Karpas-422 (cell line): Measurements from ENCODE around the gene OSBPL10. TPM values are rescaled to one million over a fixed set of nuclear protein-coding genes. Genes with fewer than 3 reads are reported as not detected.
A peak's percentile ranks its signal among the peaks of the same experiment; 100 is the strongest.

ENCODE experiments used
- DNase-seq: peaks from one replicate; pipeline ENCODE4 v3.0.0-alpha.2; 2015
- H2AFZ ChIP-seq: fragments of 200-600 bp; sonication (generic); 2 replicates; pipeline ENCODE4 v1.6.1; 2014; ENCODE audit warnings: antibody characterized with exemption, low read length, mixed read lengths
- H3K27ac ChIP-seq: fragments of 200-600 bp; sonication (generic); 2 replicates; pipeline ENCODE4 v1.5.1; 2014; ENCODE audit warnings: mild to moderate bottlenecking, low read length, moderate library complexity
- H3K27me3 ChIP-seq: fragments of 200-600 bp; sonication (generic); 2 replicates; pipeline ENCODE4 v1.6.1; 2014; ENCODE audit warnings: low read length, mixed read lengths
- H3K36me3 ChIP-seq: fragments of 200-600 bp; sonication (generic); 2 replicates; pipeline ENCODE4 v1.6.1; 2014; ENCODE audit warnings: low read length, mixed read lengths; ENCODE audit not compliant: insufficient read depth
- H3K4me1 ChIP-seq: fragments of 200-600 bp; sonication (generic); 2 replicates; pipeline ENCODE4 v1.6.1; 2014; ENCODE audit warnings: mild to moderate bottlenecking, low read length, mixed read lengths
- H3K4me2 ChIP-seq: fragments of 200-600 bp; sonication (generic); 2 replicates; pipeline ENCODE4 v1.6.1; 2014; ENCODE audit warnings: low read length, low read depth, mild to moderate bottlenecking; ENCODE audit not compliant: poor library complexity, severe bottlenecking
- H3K4me3 ChIP-seq: fragments of 200-600 bp; sonication (generic); 2 replicates; pipeline ENCODE4 v1.5.1; 2014; ENCODE audit warnings: mild to moderate bottlenecking, antibody characterized with exemption, low read length, mixed read lengths
- H3K79me2 ChIP-seq: fragments of 200-600 bp; sonication (generic); 2 replicates; pipeline ENCODE4 v1.6.1; 2014; ENCODE audit warnings: mild to moderate bottlenecking, low read length, mixed read lengths
- H3K9ac ChIP-seq: fragments of 200-600 bp; sonication (generic); 2 replicates; pipeline ENCODE4 v1.6.0; 2014; ENCODE audit warnings: low read length
- H3K9me2 ChIP-seq: fragments of 200-600 bp; sonication (generic), shearing (Covaris generic); replicated peaks from 2 replicates; pipeline ENCODE4 v1.6.0; 2014; ENCODE audit warnings: mild to moderate bottlenecking, low read length, moderate library complexity; ENCODE audit not compliant: insufficient read depth
- H3K9me3 ChIP-seq: fragments of 300-700, 200-600 bp; sonication (generic); 2 replicates; pipeline ENCODE4 v1.6.1; 2014; ENCODE audit warnings: low read length, mixed read lengths
- H4K20me1 ChIP-seq: fragments of 200-600 bp; sonication (generic); 2 replicates; pipeline ENCODE4 v1.6.1; 2014; ENCODE audit warnings: mild to moderate bottlenecking, antibody characterized with exemption, low read length, low read depth; ENCODE audit not compliant: insufficient read depth
- total RNA-seq: library from RNA; depleted of rRNA; stranded (reverse); fragments of >200 nt; shearing (Covaris generic); gene quantifications from 2 replicates; pipeline ENCODE4 v1.2.3, GENCODE V29; 2014; ENCODE audit warnings: low replicate concordance

Gene OSBPL10
- total RNA-seq, 1 experiment from 2014 or later: 87.0 TPM

GRCh38 chr3:31984321-31984720 is 3.3 kb upstream of the OSBPL10 start:
- H3K4me1 ChIP-seq: peaks cover 26% of the 10 kb centered on the region
- no peak for DNase-seq
- H3K27ac ChIP-seq: no peak overlapping the region
- no peak overlapping the region for H3K4me2 ChIP-seq
- peaks cover 54% of the 10 kb centered on the region for H3K79me2 ChIP-seq
- no peak overlapping the region for H2AFZ ChIP-seq
- H3K27me3 ChIP-seq: no peaks in the 10 kb centered on the region
- H3K9me3 ChIP-seq: peaks cover 11% of the 10 kb centered on the region; the same call in 1 of the 2 replicates
- no peak overlapping the region for H3K9ac ChIP-seq
- peaks cover 52% of the 10 kb centered on the region for H3K36me3 ChIP-seq
- no peaks in the 10 kb centered on the region for H3K9me2 ChIP-seq
- no peak overlapping the region for H3K4me3 ChIP-seq
- H4K20me1 ChIP-seq: no peaks in the 10 kb centered on the region

DNA sequence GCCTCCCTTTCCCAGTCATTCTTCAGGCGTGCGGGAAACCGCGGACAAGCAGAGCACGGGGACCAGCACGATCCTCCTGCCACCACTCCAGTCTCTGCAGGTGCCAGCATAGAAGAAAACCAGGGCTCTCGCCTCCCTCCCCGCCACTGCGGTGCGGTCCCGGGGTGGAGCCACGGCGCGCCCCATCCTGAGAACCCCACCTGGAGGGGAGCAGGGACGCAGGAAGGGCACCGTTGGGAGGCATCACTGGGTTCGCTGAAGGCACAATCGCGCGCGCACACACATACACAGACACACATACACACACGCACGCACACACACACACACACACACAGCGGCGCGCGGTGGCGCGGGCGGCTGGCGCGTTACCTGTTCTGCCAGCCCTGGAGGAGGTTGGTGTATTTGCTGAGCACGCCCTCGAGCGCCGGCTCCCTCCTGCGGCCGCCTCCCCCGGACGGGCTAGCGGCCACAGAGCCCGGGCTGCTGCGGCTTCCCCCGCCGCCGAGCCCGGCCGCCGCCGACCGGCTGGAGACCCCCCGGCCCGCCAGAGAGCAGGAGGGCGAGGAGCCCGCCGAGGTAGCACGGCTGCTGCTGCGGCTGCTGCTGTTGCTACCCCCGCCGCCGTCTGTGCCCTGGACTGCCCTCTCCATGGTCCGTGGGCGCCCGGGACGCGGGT is 394 bp downstream of the OSBPL10 start:
- DNase-seq: peak; percentile 89
- H2AFZ ChIP-seq: peak overlapping the region; percentile 32; the same call in 1 of the 2 replicates
- H3K27ac ChIP-seq: peak overlapping the region; percentile 98

GRCh38 chr3:31979001-31979697 is 1.9 kb downstream of the OSBPL10 start:
- Histone ChIP-seq H3K79me2 (peaks cover 98% of the 10 kb centered on the region), H3K27ac (peak overlapping the region; percentile 98), H3K36me3 (peaks cover 42% of the 10 kb centered on the region), H3K9me3 (no peaks in the 10 kb centered on the region), H2AFZ (no peak overlapping the region), H3K4me3 (peak overlapping the region; percentile 62), H4K20me1 (no peaks in the 10 kb centered on the region), H3K4me2 (peak overlapping the region; percentile 81), H3K27me3 (no peaks in the 10 kb centered on the region), H3K9me2 (no peaks in the 10 kb centered on the region), H3K4me1 (peaks cover 70% of the 10 kb centered on the region), H3K9ac (peak overlapping the region; percentile 93)
- peak; percentile 69 for DNase-seq

More for the DNA sequence above, 394 bp downstream of the OSBPL10 start:
- H3K27me3 ChIP-seq: no peaks in the 10 kb centered on the region
- peaks cover 50% of the 10 kb centered on the region for H3K36me3 ChIP-seq
- no peaks in the 10 kb centered on the region for H3K9me2 ChIP-seq
- H3K9me3 ChIP-seq: no peaks in the 10 kb centered on the region
- H4K20me1 ChIP-seq: no peaks in the 10 kb centered on the region
- peak overlapping the region; percentile 81 for H3K4me2 ChIP-seq
- H3K4me3 ChIP-seq: peak overlapping the region; percentile 87
- peaks cover 61% of the 10 kb centered on the region for H3K4me1 ChIP-seq
- peaks cover 91% of the 10 kb centered on the region for H3K79me2 ChIP-seq
- H3K9ac ChIP-seq: peak overlapping the region; percentile 93

GRCh38 chr3:31978553-31978952 is 2.5 kb downstream of the OSBPL10 start:
- DNase-seq: no peak
- peak overlapping the region; percentile 98 for H3K27ac ChIP-seq

GRCh38 chr3:31977736-31978135 is 3.3 kb downstream of the OSBPL10 start:
- H3K9me3 ChIP-seq: no peaks in the 10 kb centered on the region
- peak overlapping the region; percentile 81 for H3K4me2 ChIP-seq
- H3K4me3 ChIP-seq: peak overlapping the region; percentile 62
- peaks cover 32% of the 10 kb centered on the region for H3K36me3 ChIP-seq
- H3K9me2 ChIP-seq: no peaks in the 10 kb centered on the region
- H3K4me1 ChIP-seq: peaks cover 81% of the 10 kb centered on the region
- H3K27me3 ChIP-seq: no peaks in the 10 kb centered on the region
- H3K79me2 ChIP-seq: peaks cover 98% of the 10 kb centered on the region
- H3K27ac ChIP-seq: peak overlapping the region; percentile 98
- no peak for DNase-seq
- no peak overlapping the region for H2AFZ ChIP-seq
- no peaks in the 10 kb centered on the region for H4K20me1 ChIP-seq
- H3K9ac ChIP-seq: peak overlapping the region; percentile 93

More at GRCh38 chr3:31978553-31978952, 2.5 kb downstream of the OSBPL10 start:
- H3K9me2 ChIP-seq: no peaks in the 10 kb centered on the region
- no peaks in the 10 kb centered on the region for H3K27me3 ChIP-seq
- H2AFZ ChIP-seq: no peak overlapping the region
- H3K4me3 ChIP-seq: peak overlapping the region; percentile 62
- peaks cover 98% of the 10 kb centered on the region for H3K79me2 ChIP-seq
- H4K20me1 ChIP-seq: no peaks in the 10 kb centered on the region
- H3K4me2 ChIP-seq: peak overlapping the region; percentile 81
- H3K9ac ChIP-seq: peak overlapping the region; percentile 93
- peaks cover 76% of the 10 kb centered on the region for H3K4me1 ChIP-seq
- peaks cover 39% of the 10 kb centered on the region for H3K36me3 ChIP-seq
- no peaks in the 10 kb centered on the region for H3K9me3 ChIP-seq

- no peaks in the 10 kb centered on the region for H3K27me3 ChIP-seq
- H4K20me1 ChIP-seq: no peaks in the 10 kb centered on the region
- H3K9me2 ChIP-seq: no peaks in the 10 kb centered on the region
- peak overlapping the region; percentile 68 for H3K9ac ChIP-seq
- DNase-seq: peak; percentile 57
- peaks cover 84% of the 10 kb centered on the region for H3K4me1 ChIP-seq
- H3K4me2 ChIP-seq: peak overlapping the region; percentile 81
- no peaks in the 10 kb centered on the region for H3K9me3 ChIP-seq
- no peak overlapping the region for H2AFZ ChIP-seq
- peak overlapping the region; percentile 98 for H3K27ac ChIP-seq
- peaks cover 98% of the 10 kb centered on the region for H3K79me2 ChIP-seq
- peak overlapping the region; percentile 62; the same call in 1 of the 2 replicates for H3K4me3 ChIP-seq
- peaks cover 32% of the 10 kb centered on the region for H3K36me3 ChIP-seq
Observed at GRCh38 chr3:31976302-31976701, 4.8 kb downstream of the OSBPL10 start.

GRCh38 chr3:31974964-31975363 is 6.1 kb downstream of the OSBPL10 start:
- Histone ChIP-seq H3K4me1 (peaks cover 98% of the 10 kb centered on the region), H3K9ac (peak overlapping the region; percentile 68), H4K20me1 (no peaks in the 10 kb centered on the region)

GRCh38 chr3:31974471-31974870 is 6.6 kb downstream of the OSBPL10 start:
- DNase-seq: peak; percentile 62
- Histone ChIP-seq H3K79me2 (peaks cover 99% of the 10 kb centered on the region), H3K27me3 (no peaks in the 10 kb centered on the region), H3K36me3 (peaks cover 38% of the 10 kb centered on the region), H3K27ac (peak overlapping the region; percentile 98), H4K20me1 (no peaks in the 10 kb centered on the region), H2AFZ (no peak overlapping the region), H3K9ac (peak overlapping the region; percentile 68), H3K9me2 (no peaks in the 10 kb centered on the region), H3K4me2 (peak overlapping the region; percentile 81), H3K4me3 (peak overlapping the region; percentile 50), H3K9me3 (no peaks in the 10 kb centered on the region), H3K4me1 (peaks cover 100% of the 10 kb centered on the region)

More at GRCh38 chr3:31974964-31975363, 6.1 kb downstream of the OSBPL10 start:
- H2AFZ ChIP-seq: no peak overlapping the region
- no peaks in the 10 kb centered on the region for H3K27me3 ChIP-seq
- H3K9me3 ChIP-seq: no peaks in the 10 kb centered on the region
- H3K4me2 ChIP-seq: peak overlapping the region; percentile 81
- no peaks in the 10 kb centered on the region for H3K9me2 ChIP-seq
- peaks cover 98% of the 10 kb centered on the region for H3K79me2 ChIP-seq
- H3K36me3 ChIP-seq: peaks cover 36% of the 10 kb centered on the region
- peak overlapping the region; percentile 50 for H3K4me3 ChIP-seq
- peak; percentile 68 for DNase-seq
- peak overlapping the region; percentile 98 for H3K27ac ChIP-seq
